Ishikawa (cell line): Measurements from ENCODE around the gene CD14.

Source experiments
- CREB1 ChIP-seq: IDR thresholded peaks from 2 replicates; pipeline ENCODE4 v1.6.1; 2012; ENCODE audit warnings: low read depth
- EP300 ChIP-seq: IDR thresholded peaks from 2 replicates; pipeline ENCODE4 v1.6.1; 2012; ENCODE audit warnings: borderline replicate concordance
- RAD21 ChIP-seq: IDR thresholded peaks from 2 replicates; pipeline ENCODE4 v1.6.1; 2012; ENCODE audit warnings: low read depth
- TEAD4 ChIP-seq: IDR thresholded peaks from 2 replicates; pipeline ENCODE4 v1.6.1; 2012
- TF ChIP-seq, protein P1 (sequence below): IDR thresholded peaks from 2 replicates; pipeline ENCODE4 v1.6.1; 2012

DNA sequence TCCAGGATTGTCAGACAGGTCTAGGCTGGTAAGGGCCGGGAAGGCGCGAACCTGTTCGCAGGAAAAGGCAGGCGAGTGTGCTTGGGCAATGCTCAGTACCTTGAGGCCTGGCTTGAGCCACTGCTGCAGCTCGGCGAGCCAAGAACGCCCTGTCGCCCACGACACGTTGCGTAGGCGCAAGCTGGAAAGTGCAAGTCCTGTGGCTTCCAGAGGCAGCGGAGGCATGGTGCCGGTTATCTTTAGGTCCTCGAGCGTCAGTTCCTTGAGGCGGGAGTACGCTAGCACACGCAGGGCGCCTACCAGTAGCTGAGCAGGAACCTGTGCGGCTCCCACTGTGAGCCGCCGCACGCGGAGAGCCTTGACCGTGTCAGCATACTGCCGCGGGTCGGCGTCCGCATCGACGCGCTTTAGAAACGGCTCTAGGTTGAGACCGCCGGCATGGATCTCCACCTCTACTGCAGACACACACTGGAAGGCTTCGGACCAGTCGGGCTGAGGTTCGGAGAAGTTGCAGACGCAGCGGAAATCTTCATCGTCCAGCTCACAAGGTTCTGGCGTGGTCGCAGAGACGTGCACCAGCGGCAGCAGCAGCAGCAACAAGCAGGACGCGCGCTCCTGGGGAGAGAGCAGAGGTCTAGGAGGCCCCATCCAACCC lies 482 bp downstream of the CD14 start:
- no peak for TF ChIP-seq EP300
- TF ChIP-seq CREB1, result no peak
- TF ChIP-seq, protein P1, sequence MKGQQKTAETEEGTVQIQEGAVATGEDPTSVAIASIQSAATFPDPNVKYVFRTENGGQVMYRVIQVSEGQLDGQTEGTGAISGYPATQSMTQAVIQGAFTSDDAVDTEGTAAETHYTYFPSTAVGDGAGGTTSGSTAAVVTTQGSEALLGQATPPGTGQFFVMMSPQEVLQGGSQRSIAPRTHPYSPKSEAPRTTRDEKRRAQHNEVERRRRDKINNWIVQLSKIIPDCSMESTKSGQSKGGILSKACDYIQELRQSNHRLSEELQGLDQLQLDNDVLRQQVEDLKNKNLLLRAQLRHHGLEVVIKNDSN, result no peak
- TF ChIP-seq TEAD4, result no peak
- TF ChIP-seq RAD21, result no peak
